Neutrophil (primary cell): ENCODE results near the gene ADAT2.

Experiments
- H3K27ac ChIP-seq: fragments of 200-600 bp; sonication (generic); 2 replicates; pipeline ENCODE4 v1.5.1; 2016; ENCODE audit warnings: mild to moderate bottlenecking, moderate library complexity
- H3K27me3 ChIP-seq: fragments of 200-600 bp; sonication (generic); 2 replicates; pipeline ENCODE4 v1.6.0; 2016; ENCODE audit warnings: mild to moderate bottlenecking
- H3K36me3 ChIP-seq: fragments of 200-600 bp; sonication (generic); 2 replicates; pipeline ENCODE4 v1.5.1; 2017
- H3K4me1 ChIP-seq, 2 experiments: fragments of 200-600 bp in 1 of 2; sonication (generic) in 1 of 2; 1 replicate in 1 of 2; 2 replicates in 1 of 2; pipeline versions ENCODE4 v1.5.1 to v1.6.1; 2013 to 2016; ENCODE audit warnings: low read depth in 1 of 2, low read length in 1 of 2, mild to moderate bottlenecking in 1 of 2, moderate library complexity in 1 of 2; ENCODE audit not compliant: control insufficient read depth in 1 of 2, insufficient read depth in 1 of 2
- H3K4me3 ChIP-seq, 2 experiments: fragments of 200-600 bp in 1 of 2; sonication (generic) in 1 of 2; 1 replicate in 1 of 2; 2 replicates in 1 of 2; pipeline ENCODE4 v1.5.1; 2013 to 2016; ENCODE audit warnings: low read depth in 1 of 2, low read length in 1 of 2, mild to moderate bottlenecking in 1 of 2, moderate library complexity in 1 of 2
- H3K9me3 ChIP-seq: fragments of 200-600 bp; sonication (generic); 2 replicates; pipeline ENCODE4 v1.5.1; 2016
- TF ChIP-seq, protein P1 (sequence below): fragments of 200-600 bp; sonication (generic); IDR thresholded peaks from 2 replicates; pipeline ENCODE4 v1.5.1; 2016; ENCODE audit warnings: antibody characterized with exemption

The ADAT2 gene

DNA sequence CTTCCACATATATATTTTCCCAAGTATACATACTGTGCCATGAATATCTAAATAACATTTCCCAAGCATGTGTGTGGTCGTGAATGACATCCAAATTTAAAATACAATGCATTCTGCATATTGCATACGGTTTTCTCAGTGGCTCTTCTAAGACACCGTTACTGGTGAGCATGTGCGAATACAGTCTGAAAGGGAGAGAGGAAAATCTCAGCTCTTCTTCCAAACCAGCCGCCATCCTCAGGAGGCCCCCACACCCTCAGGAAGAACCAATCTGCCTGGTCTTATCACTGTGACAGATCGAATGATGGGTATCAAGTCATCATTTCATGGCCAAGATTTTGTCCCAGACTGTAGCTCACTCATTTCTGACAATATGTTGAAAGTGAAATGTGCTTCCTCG, 50.7 kb downstream of the ADAT2 start:
- no peaks in the 10 kb centered on the region for H3K9me3 ChIP-seq
- TF ChIP-seq, protein P1, sequence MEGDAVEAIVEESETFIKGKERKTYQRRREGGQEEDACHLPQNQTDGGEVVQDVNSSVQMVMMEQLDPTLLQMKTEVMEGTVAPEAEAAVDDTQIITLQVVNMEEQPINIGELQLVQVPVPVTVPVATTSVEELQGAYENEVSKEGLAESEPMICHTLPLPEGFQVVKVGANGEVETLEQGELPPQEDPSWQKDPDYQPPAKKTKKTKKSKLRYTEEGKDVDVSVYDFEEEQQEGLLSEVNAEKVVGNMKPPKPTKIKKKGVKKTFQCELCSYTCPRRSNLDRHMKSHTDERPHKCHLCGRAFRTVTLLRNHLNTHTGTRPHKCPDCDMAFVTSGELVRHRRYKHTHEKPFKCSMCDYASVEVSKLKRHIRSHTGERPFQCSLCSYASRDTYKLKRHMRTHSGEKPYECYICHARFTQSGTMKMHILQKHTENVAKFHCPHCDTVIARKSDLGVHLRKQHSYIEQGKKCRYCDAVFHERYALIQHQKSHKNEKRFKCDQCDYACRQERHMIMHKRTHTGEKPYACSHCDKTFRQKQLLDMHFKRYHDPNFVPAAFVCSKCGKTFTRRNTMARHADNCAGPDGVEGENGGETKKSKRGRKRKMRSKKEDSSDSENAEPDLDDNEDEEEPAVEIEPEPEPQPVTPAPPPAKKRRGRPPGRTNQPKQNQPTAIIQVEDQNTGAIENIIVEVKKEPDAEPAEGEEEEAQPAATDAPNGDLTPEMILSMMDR = no peak
- peaks cover 0 to 3% of the 10 kb centered on the region in 2 experiments for H3K4me1 ChIP-seq
- H3K27me3 ChIP-seq = no peaks in the 10 kb centered on the region
- no peak overlapping the region for H3K27ac ChIP-seq
- H3K36me3 ChIP-seq = no peaks in the 10 kb centered on the region
- H3K4me3 ChIP-seq = no peak overlapping the region

DNA sequence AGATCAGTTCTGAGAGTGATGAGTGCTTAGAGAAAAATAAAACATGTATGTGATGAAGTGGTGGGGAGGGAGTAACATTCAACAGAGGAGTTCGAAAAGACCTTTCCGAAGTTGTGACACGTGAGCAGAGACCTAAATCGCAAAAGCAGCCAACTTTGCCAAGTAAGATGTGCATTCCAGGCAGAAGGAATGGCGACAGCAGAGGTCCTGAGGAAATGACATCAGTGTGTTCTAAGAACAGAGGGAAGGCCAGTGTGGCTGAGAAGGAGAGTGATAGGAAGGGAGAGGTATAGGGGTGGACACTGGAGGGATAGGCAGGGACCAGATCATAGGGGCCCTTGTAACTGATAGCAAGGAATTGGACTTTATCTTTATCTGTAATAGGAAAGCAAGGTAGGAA, 51.3 kb downstream of the ADAT2 start:
- Histone ChIP-seq H3K36me3 (no peaks in the 10 kb centered on the region), H3K4me1 (peaks cover 0 to 3% of the 10 kb centered on the region in 2 experiments), H3K9me3 (no peaks in the 10 kb centered on the region), H3K27ac (no peak overlapping the region), H3K4me3 (no peak overlapping the region), H3K27me3 (no peaks in the 10 kb centered on the region)
- TF ChIP-seq, protein P1 = no peak

DNA sequence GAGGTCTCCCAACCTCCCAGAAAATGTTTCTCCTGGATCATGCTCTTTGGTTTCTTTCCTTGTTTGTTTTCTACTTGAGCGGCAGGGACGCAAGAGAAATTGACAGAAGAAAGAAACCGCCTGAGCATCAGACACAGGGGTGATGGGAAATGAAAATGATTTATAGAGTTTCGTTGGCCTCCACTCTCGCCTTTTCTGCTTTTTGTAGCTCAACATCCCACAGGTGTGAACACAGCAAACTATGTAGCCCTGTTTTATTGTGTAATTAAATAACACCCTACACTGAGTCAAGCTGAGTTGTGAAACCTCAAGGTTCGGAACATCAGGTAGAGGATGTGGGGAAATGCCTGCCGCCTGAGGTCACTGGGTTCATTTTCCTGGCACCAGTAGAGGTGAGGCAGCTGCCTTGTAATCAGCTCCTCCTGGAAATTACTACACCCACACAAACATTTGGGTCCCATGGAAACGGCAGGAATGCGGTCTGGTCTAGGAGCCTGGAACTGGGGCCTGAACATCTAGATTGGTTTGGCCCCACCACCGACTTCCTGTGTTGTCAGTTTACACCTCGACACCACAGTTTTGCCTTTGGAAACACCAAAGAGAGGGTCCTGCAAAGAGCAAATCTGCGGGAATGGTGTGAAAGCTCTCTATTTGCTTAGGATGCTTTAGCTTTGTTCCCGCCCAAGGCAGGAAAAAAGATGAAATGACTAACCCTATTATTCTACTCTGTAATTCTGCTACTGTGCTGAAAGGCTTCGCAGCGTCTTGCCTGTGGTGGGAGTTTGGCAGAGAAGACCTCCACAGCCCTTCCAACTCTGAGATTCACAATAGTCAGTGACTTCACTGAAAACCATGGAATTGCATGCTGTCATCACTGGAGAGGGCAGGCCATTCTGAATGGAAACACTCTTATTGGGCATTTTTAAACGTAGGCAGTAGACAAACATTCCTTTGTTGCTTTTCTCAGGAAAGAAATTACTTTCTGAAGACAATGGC, 53.0 kb downstream of the ADAT2 start:
- Histone ChIP-seq H3K9me3 (no peaks in the 10 kb centered on the region), H3K4me3 (no peak overlapping the region), H3K27ac (no peak overlapping the region), H3K27me3 (no peaks in the 10 kb centered on the region), H3K36me3 (no peaks in the 10 kb centered on the region), H3K4me1 (peaks cover 0 to 3% of the 10 kb centered on the region in 2 experiments)
- TF ChIP-seq, protein P1 = no peak

DNA sequence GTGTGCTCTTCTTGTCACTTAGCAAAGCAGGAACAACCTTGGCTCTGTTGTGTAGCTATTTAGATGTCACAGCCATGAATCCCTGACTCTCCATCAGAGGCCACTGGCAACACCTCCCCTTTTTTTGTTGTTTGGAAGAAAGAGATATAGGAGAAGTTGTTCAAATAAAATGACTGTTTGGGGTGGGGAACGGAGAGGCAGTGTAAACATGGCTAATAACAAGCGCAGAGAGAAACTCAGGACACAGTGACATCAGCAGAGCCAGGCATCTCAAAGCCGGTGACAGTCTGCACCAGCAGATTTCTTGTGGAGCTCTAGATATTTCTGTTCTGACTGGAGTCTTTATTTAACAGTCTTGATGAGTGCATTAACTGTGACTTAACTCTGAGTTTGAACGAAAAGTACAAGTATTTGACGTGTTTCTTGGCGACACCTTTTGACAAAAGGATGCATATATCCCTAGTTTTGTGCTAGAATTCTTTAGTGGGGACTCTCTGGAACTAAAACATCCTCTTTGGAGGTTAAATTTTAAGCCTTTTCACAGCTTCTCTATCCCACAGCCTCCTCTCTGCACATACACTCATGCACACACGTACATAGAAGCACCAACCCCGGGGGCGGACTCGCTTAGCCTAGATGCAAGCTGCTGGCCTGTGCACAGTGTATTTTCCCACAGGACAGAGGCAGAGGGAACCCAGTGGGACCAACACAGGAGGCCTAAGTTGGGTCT, 53.8 kb downstream of the ADAT2 start:
- Histone ChIP-seq H3K4me3 (no peak overlapping the region), H3K4me1 (peaks cover 0 to 3% of the 10 kb centered on the region in 2 experiments), H3K27me3 (no peaks in the 10 kb centered on the region), H3K9me3 (no peaks in the 10 kb centered on the region), H3K27ac (no peak overlapping the region), H3K36me3 (no peaks in the 10 kb centered on the region)
- TF ChIP-seq, protein P1 = no peak

DNA sequence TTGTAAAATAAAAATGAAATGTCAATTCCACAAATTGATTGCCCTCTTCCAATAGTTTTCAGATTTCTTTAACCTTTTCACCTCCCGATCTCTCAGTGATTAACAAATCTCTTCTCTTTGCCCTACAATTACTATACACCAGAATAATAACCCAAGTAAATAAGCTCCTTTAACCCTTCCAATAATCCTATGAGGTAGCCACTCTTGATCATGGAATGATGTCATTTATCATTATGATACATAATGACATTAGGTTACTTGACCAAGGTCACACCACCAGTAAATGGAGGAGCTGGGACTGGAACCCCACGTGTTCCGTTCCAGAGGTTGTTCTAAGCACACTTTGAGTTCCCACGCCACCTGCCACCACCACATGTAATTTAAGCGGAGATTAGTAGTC, 54.8 kb downstream of the ADAT2 start:
- Histone ChIP-seq H3K36me3 (no peaks in the 10 kb centered on the region), H3K4me1 (peaks cover 0 to under 1% of the 10 kb centered on the region in 2 experiments), H3K27me3 (no peaks in the 10 kb centered on the region), H3K9me3 (no peaks in the 10 kb centered on the region), H3K4me3 (no peak overlapping the region), H3K27ac (no peak overlapping the region)
- TF ChIP-seq, protein P1 = no peak
